ENCODE results near the gene PRKG2. TPM values are rescaled to one million over a fixed set of nuclear protein-coding genes. Genes with fewer than 3 reads are reported as not detected.

The PRKG2 gene
- total RNA-seq, 4 donors from 2014 or later, result 0.20 TPM; not detected in 3

DNA sequence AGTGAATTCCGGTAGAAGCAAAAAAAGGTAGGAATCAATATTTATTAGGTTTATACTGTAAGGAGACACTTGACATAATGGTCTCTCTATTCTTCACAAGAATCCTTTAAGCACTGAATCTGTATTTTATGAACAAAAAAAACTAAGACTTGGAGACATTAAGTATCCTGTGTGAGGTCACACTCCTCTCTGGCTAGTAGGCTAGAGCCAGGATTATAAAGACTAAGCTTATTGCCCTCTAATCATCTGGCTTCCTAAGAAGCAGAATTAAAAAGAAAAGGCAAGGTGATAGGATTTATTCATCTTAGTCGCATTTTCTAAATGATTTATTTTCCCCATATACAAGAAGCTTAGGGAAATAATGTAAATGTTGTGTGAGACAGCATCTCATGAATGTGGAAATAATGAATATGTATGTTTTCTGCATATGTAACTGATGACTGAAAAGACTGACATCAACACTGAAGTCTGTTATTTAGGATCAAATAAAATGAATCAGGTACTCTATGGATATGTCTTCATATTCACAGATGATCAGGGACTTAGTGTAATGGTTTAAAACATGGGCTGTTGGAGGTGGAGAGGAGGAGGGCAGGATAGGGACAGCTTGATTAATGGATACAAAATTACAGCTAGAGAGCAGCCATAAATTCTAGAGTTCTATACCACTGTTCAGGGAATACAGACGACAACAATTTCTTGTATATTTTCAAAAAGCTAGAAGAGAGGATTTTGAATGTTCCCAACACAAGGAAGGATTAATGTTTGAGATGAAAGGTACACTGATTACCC, 30.4 kb upstream of the PRKG2 start:
- Histone ChIP-seq H3K27ac (no peak overlapping the region), H3K27me3 (no peaks in the 10 kb centered on the region), H3K4me1 (no peaks in the 10 kb centered on the region), H3K4me3 (no peak overlapping the region), H3K9me3 (no peaks in the 10 kb centered on the region), H3K36me3 (no peaks in the 10 kb centered on the region)
- in situ Hi-C loops (cut with MboI; ENCODE audit: low sequenced_read_pairs in 4 of 4), result no loop called here
- intact Hi-C loops (cut with DNase I; ENCODE audit: low total_unique reads), result no loop called here
- DNase-seq (no peak), ATAC-seq (no peak)
- TF ChIP-seq POLR2A (IDR thresholded peaks at IDR 0.05), result no peak
- TF ChIP-seq, protein P1, sequence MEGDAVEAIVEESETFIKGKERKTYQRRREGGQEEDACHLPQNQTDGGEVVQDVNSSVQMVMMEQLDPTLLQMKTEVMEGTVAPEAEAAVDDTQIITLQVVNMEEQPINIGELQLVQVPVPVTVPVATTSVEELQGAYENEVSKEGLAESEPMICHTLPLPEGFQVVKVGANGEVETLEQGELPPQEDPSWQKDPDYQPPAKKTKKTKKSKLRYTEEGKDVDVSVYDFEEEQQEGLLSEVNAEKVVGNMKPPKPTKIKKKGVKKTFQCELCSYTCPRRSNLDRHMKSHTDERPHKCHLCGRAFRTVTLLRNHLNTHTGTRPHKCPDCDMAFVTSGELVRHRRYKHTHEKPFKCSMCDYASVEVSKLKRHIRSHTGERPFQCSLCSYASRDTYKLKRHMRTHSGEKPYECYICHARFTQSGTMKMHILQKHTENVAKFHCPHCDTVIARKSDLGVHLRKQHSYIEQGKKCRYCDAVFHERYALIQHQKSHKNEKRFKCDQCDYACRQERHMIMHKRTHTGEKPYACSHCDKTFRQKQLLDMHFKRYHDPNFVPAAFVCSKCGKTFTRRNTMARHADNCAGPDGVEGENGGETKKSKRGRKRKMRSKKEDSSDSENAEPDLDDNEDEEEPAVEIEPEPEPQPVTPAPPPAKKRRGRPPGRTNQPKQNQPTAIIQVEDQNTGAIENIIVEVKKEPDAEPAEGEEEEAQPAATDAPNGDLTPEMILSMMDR (IDR thresholded peaks at IDR 0.05 in 4 of 5, conservative IDR thresholded peaks at IDR 0.05 in 1 of 5), result no peak

DNA sequence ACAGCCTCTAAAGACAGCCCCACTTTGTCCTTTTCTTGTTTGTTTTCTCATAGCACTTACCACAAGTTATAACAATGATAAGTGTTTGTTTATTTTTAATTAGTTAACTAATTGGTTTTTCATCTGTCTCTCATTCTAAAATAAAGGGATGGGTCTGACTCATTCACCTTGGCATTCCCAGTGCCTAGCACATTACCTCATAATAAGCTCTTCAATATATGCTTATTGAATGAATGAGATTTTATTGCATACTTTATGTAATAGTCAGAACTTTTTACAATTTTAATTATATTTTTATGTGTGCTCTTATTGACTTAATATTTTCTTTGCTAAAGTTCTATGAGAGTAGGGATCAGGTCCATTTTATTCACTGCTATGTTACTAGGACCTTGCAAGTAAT, 22.8 kb upstream of the PRKG2 start:
- ATAC-seq (no peak), DNase-seq (no peak)
- intact Hi-C loops (cut with DNase I; ENCODE audit: low total_unique reads) (no loop called here), in situ Hi-C loops (cut with MboI; ENCODE audit: low sequenced_read_pairs in 4 of 4) (no loop called here)
- TF ChIP-seq, protein P1 (IDR thresholded peaks at IDR 0.05 in 4 of 5, conservative IDR thresholded peaks at IDR 0.05 in 1 of 5), result no peak
- no peak for TF ChIP-seq POLR2A (IDR thresholded peaks at IDR 0.05)
- H3K27me3 ChIP-seq, result no peaks in the 10 kb centered on the region
- no peak overlapping the region for H3K27ac ChIP-seq
- no peak overlapping the region for H3K4me3 ChIP-seq
- H3K4me1 ChIP-seq, result no peaks in the 10 kb centered on the region
- no peaks in the 10 kb centered on the region for H3K9me3 ChIP-seq
- no peaks in the 10 kb centered on the region for H3K36me3 ChIP-seq

DNA sequence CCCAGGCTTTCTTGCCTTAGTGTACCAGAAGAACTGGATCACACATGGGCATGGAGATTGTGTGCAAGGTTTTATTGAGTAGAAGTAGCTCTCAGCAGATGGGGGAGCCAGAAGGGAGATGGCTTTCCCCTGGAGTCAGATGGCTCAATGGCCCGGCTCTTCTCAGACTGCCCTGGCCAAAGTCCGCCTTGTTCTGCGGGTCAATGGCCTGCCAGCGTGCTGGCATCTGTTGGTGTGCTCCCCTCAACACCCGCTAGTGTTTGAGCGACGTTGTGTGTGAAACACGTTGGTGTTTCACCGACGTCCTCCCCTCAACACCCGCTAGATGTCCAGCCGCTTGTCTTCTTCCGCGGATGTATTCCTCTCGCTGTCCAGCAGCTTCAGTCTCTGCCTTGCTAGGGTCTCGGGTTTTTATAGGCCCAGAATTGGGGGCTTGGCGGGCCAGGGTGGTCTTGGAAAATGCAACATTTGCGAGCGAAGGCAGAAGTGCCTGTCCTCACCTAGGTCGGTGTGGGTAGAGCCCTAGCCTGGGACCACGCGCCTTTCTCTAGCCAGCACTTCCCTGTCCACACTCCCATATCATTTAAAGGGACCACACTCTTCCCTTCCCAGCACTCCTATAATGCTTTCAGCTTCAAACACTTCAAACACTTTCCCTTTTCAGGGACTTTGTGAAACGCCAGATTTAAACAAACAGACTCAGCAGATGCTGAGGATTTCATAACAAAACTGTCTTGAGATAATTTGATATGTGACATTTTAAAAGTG, 21.1 kb upstream of the PRKG2 start:
- Histone ChIP-seq H3K4me1 (no peaks in the 10 kb centered on the region), H3K27ac (no peak overlapping the region), H3K9me3 (no peaks in the 10 kb centered on the region), H3K36me3 (no peaks in the 10 kb centered on the region), H3K27me3 (no peaks in the 10 kb centered on the region), H3K4me3 (no peak overlapping the region)
- TF ChIP-seq, protein P1 (IDR thresholded peaks at IDR 0.05 in 4 of 5, conservative IDR thresholded peaks at IDR 0.05 in 1 of 5), result no peak
- TF ChIP-seq POLR2A (IDR thresholded peaks at IDR 0.05), result no peak
- intact Hi-C loops (cut with DNase I; ENCODE audit: low total_unique reads) (no loop called here), in situ Hi-C loops (cut with MboI; ENCODE audit: low sequenced_read_pairs in 4 of 4) (no loop called here)
- DNase-seq (no peak), ATAC-seq (no peak)

DNA sequence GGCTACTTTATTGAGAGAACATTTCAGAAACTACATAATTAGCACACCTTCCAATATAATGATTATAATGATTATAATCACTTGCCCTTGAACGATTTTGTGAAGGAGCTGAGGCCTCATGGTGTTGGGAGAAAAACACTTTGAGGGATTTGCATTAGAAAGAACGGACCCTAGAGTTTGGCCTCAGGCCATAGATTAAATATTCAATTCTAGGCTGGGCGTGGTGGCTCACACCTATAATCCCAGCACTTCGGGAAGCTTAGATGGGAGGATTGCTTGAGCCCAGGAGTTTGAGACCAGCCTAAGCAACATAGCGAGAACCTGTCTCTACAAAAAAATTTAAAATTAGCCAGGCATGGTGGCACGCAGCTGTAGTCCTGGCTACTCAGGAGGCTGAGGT, 12.9 kb upstream of the PRKG2 start:
- no peaks in the 10 kb centered on the region for H3K4me1 ChIP-seq
- ATAC-seq, result no peak
- H3K4me3 ChIP-seq, result no peak overlapping the region
- TF ChIP-seq, protein P1 (IDR thresholded peaks at IDR 0.05 in 4 of 5, conservative IDR thresholded peaks at IDR 0.05 in 1 of 5), result no peak
- TF ChIP-seq POLR2A (IDR thresholded peaks at IDR 0.05), result no peak
- no peaks in the 10 kb centered on the region for H3K36me3 ChIP-seq
- intact Hi-C loops (cut with DNase I; ENCODE audit: low total_unique reads) (no loop called here), in situ Hi-C loops (cut with MboI; ENCODE audit: low sequenced_read_pairs in 4 of 4) (no loop called here)
- no peak overlapping the region for H3K27ac ChIP-seq
- no peaks in the 10 kb centered on the region for H3K27me3 ChIP-seq
- DNase-seq, result no peak
- H3K9me3 ChIP-seq, result no peaks in the 10 kb centered on the region
